VCaP (cell line): Measurements from ENCODE around the gene NR2F2.

Experiments used
- H3K27ac ChIP-seq: fragments of 450-650 bp; 2 replicates; pipeline ENCODE4 v1.5.1; 2017
- CTCF ChIP-seq: fragments of 450-650 bp; conservative IDR thresholded peaks from 2 replicates; pipeline ENCODE4 v1.5.1; 2017; ENCODE audit warnings: mild to moderate bottlenecking, moderate library complexity

Gene NR2F2

DNA sequence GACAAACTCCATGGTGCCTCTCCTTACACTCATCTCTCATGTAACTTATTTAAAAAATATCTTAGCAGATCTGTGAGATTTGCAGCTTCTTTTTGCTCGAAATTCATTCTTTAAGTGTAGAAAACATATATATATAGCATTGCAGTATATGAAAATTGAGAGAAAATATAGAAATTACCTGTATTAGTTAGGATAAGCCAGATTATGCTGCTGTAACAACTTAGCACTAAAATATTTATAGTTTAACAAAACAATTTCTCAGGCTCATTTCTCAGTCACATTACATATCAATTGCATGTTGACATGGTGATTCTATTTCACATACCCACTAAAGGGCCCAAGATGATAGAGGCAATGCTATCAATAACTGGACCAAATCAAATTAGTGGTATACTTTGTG, 54.7 kb downstream of the NR2F2 start:
- H3K27ac ChIP-seq, result no peak overlapping the region
- TF ChIP-seq CTCF, result no peak

DNA sequence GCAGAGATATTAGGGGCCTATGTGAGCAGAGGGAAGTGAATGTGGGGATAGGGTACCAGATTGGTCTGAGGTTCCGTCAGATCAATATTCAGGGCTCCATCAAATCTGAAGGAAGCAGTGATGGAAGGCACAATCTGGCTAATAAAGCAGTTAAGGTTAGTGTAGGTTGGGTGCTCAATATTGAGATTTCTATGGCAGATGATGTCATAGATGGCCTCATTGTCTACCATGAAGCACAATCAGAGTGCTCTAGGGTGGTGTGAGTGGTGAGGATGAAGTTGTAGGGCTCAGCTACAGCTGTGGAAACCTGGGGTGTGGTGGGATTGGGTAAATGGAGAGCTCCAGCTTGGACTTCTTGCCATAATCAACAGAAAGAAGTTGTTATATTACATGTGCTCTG, 58.2 kb downstream of the NR2F2 start:
- no peak for TF ChIP-seq CTCF
- no peak overlapping the region for H3K27ac ChIP-seq
